Mesenchymal stem cell (in vitro differentiated cells and primary cell): ENCODE results near the gene DDAH2.

Experiments used
- DNase-seq: peaks from one replicate; pipeline ENCODE4 v3.0.0-alpha.2; 2013
- H2AFZ ChIP-seq: one replicate; pipeline ENCODE4 v1.6.1; 2013; ENCODE audit warnings: low read depth, mild to moderate bottlenecking, control low read depth, inconsistent platforms, low read length, moderate library complexity
- H2AK5ac ChIP-seq: 2 replicates; pipeline ENCODE4 v1.6.1; 2013; ENCODE audit warnings: low read length, moderate library complexity, mild to moderate bottlenecking, inconsistent platforms; ENCODE audit not compliant: severe bottlenecking
- H2BK120ac ChIP-seq: one replicate; pipeline ENCODE4 v1.6.1; 2013; ENCODE audit warnings: low read depth, mild to moderate bottlenecking, inconsistent platforms, low read length, moderate library complexity
- H2BK12ac ChIP-seq, 2 experiments: one replicate each; pipeline ENCODE4 v1.6.1; 2013; ENCODE audit warnings: inconsistent platforms in 2 of 2, low read length in 2 of 2, mild to moderate bottlenecking in 2 of 2, moderate library complexity in 2 of 2, control low read depth in 1 of 2
- H2BK15ac ChIP-seq: one replicate; pipeline ENCODE4 v1.6.1; 2013; ENCODE audit warnings: mild to moderate bottlenecking, low read depth, inconsistent platforms; ENCODE audit not compliant: poor library complexity, severe bottlenecking
- H2BK5ac ChIP-seq: 2 replicates; pipeline ENCODE4 v1.6.1; 2013; ENCODE audit warnings: low read depth, mild to moderate bottlenecking, low read length, control low read depth, inconsistent platforms; ENCODE audit not compliant: poor library complexity, severe bottlenecking
- H3K14ac ChIP-seq, 2 experiments: one replicate each; pipeline ENCODE4 v1.6.1; 2013; ENCODE audit warnings: inconsistent platforms in 2 of 2, low read length in 2 of 2, control low read depth in 1 of 2, mild to moderate bottlenecking in 1 of 2, moderate library complexity in 1 of 2
- H3K18ac ChIP-seq, 2 experiments: one replicate each; pipeline ENCODE4 v1.6.1; 2013; ENCODE audit warnings: inconsistent platforms in 2 of 2, low read length in 2 of 2, control low read depth in 1 of 2, low read depth in 1 of 2, mild to moderate bottlenecking in 1 of 2
- H3K23ac ChIP-seq, 2 experiments: one replicate each; pipeline ENCODE4 v1.6.1; 2013; ENCODE audit warnings: inconsistent platforms in 2 of 2, low read length in 2 of 2, mild to moderate bottlenecking in 2 of 2, moderate library complexity in 2 of 2, control low read depth in 1 of 2
- H3K27ac ChIP-seq: 2 replicates; pipeline ENCODE4 v1.5.1; 2013; ENCODE audit warnings: mild to moderate bottlenecking, moderate library complexity, low read length, control low read depth, inconsistent platforms; ENCODE audit not compliant: poor library complexity, severe bottlenecking
- H3K27me3 ChIP-seq, 2 experiments: 2 replicates each; pipeline versions ENCODE4 v1.6.1 to v1.7.0; 2013; ENCODE audit warnings: low read length in 2 of 2, mild to moderate bottlenecking in 2 of 2, moderate library complexity in 2 of 2, control low read depth in 1 of 2, inconsistent platforms in 1 of 2; ENCODE audit not compliant: control insufficient read depth in 1 of 2, insufficient read depth in 1 of 2
- H3K36me3 ChIP-seq, 2 experiments: 2 replicates each; pipeline versions ENCODE4 v1.6.1 to v1.7.0; 2013; ENCODE audit warnings: low read length in 2 of 2, control low read depth in 1 of 2, inconsistent platforms in 1 of 2, low read depth in 1 of 2, mild to moderate bottlenecking in 1 of 2; ENCODE audit not compliant: insufficient read depth in 2 of 2, control insufficient read depth in 1 of 2
- H3K4ac ChIP-seq, 2 experiments: one replicate each; pipeline ENCODE4 v1.6.1; 2013; ENCODE audit warnings: inconsistent platforms in 2 of 2, low read length in 2 of 2, mild to moderate bottlenecking in 2 of 2, moderate library complexity in 2 of 2, control low read depth in 1 of 2, low read depth in 1 of 2
- H3K4me1 ChIP-seq: 2 replicates; pipeline ENCODE4 v1.6.1; 2013; ENCODE audit warnings: low read depth, low read length, control low read depth; ENCODE audit not compliant: control insufficient read depth, insufficient read depth
- H3K4me2 ChIP-seq: 2 replicates; pipeline ENCODE4 v1.6.1; 2013; ENCODE audit warnings: low read length, mild to moderate bottlenecking, inconsistent platforms; ENCODE audit not compliant: poor library complexity, severe bottlenecking
- H3K4me3 ChIP-seq, 2 experiments: 2 replicates each; pipeline versions ENCODE4 v1.5.1 to v1.7.0; 2013; ENCODE audit warnings: low read length in 2 of 2, mild to moderate bottlenecking in 2 of 2, control low read depth in 1 of 2, low read depth in 1 of 2; ENCODE audit not compliant: insufficient read depth in 1 of 2
- H3K79me1 ChIP-seq: replicated peaks from 2 replicates; pipeline ENCODE4 v1.6.1; 2013; ENCODE audit warnings: mild to moderate bottlenecking, control low read depth, low read length, inconsistent platforms; ENCODE audit not compliant: poor library complexity, severe bottlenecking
- H3K9ac ChIP-seq: 2 replicates; pipeline ENCODE4 v1.7.0; 2013; ENCODE audit warnings: mild to moderate bottlenecking, low read length, moderate library complexity
- H3K9me3 ChIP-seq: 2 replicates; pipeline ENCODE4 v1.7.0; 2013; ENCODE audit warnings: mild to moderate bottlenecking, low read length; ENCODE audit not compliant: control insufficient read depth
- H4K8ac ChIP-seq: one replicate; pipeline ENCODE4 v1.6.1; 2013; ENCODE audit warnings: inconsistent platforms, mild to moderate bottlenecking, low read length, moderate library complexity
- H4K91ac ChIP-seq: one replicate; pipeline ENCODE4 v1.6.1; 2013; ENCODE audit warnings: mild to moderate bottlenecking, low read length, inconsistent platforms
- WGBS: methylation state at CpG from one replicate; pipeline ENCODE4 v1.1.7; 2013; ENCODE audit warnings: mixed read lengths; 5-methylcytosine and 5-hydroxymethylcytosine counted together

Gene DDAH2

DNA sequence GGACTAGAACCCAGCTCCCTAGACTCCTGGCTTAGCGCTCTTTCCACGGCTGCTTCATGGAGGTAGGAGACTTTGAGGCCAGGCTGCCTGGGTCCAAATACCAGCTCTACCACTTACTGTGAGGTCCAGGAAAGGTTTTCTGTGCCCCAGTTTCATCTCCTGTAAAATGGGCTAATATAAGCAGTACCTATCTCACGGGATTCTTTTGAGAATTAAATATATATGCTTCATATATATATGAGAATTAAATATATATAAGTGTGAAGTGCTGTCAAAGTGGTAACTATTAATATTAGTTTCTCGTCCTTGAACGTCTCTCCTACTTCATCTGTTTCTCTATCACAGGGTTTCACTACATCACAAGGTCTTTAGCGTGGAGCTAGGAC, 38.0 kb downstream of the DDAH2 start:
- H4K91ac ChIP-seq, result no peak overlapping the region
- H3K18ac ChIP-seq, result no peak overlapping the region
- peaks cover 85 to 93% of the 10 kb centered on the region in 2 experiments for H3K36me3 ChIP-seq
- no peaks in the 10 kb centered on the region for H3K9me3 ChIP-seq
- no peak overlapping the region for H3K4ac ChIP-seq
- no peak overlapping the region for H2BK12ac ChIP-seq
- H3K23ac ChIP-seq, result no peak overlapping the region
- no peak for DNase-seq
- H3K27me3 ChIP-seq, result no peaks in the 10 kb centered on the region
- peaks cover 9% of the 10 kb centered on the region for H3K79me1 ChIP-seq
- H2BK120ac ChIP-seq, result no peak overlapping the region
- H3K4me2 ChIP-seq, result no peak overlapping the region
- H4K8ac ChIP-seq, result no peak overlapping the region
- 96% methylated on average over 4 of the region's 6 CpGs for WGBS
- no peak overlapping the region for H2AFZ ChIP-seq
- no peak overlapping the region for H2BK5ac ChIP-seq
- no peak overlapping the region for H3K9ac ChIP-seq
- H3K27ac ChIP-seq, result no peak overlapping the region
- no peak overlapping the region for H3K14ac ChIP-seq
- H2BK15ac ChIP-seq, result no peak overlapping the region
- peaks cover 2% of the 10 kb centered on the region for H3K4me1 ChIP-seq
- H3K4me3 ChIP-seq, result no peak overlapping the region
- H2AK5ac ChIP-seq, result no peak overlapping the region

DNA sequence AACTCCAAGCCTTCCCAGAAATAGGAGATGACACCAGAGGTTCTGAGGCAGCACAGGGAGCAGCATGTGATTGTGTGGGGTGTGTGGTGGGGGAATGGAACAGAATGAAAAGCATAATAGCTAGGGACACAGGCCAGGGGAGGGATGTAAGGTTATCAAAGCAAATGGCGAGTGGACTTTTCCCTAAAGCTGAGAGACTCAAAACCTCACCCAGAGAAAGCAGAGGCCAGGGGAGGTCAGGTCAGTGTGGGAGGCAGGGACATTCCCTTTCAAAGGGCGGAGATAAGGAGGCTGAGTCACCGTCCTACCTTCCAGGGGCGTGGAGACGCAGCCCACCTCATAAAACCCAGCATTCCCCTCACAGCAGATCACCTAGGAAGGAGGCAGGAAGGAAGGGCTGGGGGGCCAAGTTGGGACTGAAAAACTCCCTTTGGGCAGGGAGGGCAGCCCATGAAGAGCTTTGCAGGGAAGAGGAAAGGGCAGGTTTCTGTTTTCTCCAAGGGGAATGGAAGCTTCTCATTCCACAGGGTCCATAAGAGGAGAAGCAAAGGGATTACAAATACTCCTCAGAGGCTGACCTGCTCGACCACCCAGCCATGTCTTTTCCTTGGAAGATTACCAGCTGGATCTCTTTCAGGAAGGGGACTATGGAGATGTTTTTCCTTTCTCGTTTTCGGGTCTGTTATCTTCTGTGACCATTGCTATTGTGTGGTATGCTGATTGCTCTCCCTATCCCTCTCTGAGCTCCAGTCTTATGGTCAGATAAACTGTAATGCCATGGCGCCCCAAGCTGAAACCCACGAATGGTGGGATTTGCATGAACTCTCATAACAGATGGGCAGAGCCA, 38.6 kb downstream of the DDAH2 start:
- Histone ChIP-seq H3K27ac (no peak overlapping the region), H3K4me1 (peaks cover 2% of the 10 kb centered on the region), H2AK5ac (no peak overlapping the region), H3K79me1 (peaks cover 9% of the 10 kb centered on the region), H3K23ac (no peak overlapping the region), H4K91ac (no peak overlapping the region), H2BK15ac (no peak overlapping the region), H3K4me3 (no peak overlapping the region), H2AFZ (no peak overlapping the region), H3K27me3 (no peaks in the 10 kb centered on the region), H3K4me2 (no peak overlapping the region), H3K9me3 (no peaks in the 10 kb centered on the region), H3K18ac (no peak overlapping the region), H2BK120ac (no peak overlapping the region), H3K36me3 (peaks cover 86 to 94% of the 10 kb centered on the region in 2 experiments), H2BK5ac (no peak overlapping the region), H3K9ac (no peak overlapping the region), H2BK12ac (no peak overlapping the region), H3K14ac (no peak overlapping the region), H4K8ac (no peak overlapping the region), H3K4ac (no peak overlapping the region)
- 86% methylated on average over 6 of the region's 10 CpGs for WGBS
- DNase-seq, result no peak

DNA sequence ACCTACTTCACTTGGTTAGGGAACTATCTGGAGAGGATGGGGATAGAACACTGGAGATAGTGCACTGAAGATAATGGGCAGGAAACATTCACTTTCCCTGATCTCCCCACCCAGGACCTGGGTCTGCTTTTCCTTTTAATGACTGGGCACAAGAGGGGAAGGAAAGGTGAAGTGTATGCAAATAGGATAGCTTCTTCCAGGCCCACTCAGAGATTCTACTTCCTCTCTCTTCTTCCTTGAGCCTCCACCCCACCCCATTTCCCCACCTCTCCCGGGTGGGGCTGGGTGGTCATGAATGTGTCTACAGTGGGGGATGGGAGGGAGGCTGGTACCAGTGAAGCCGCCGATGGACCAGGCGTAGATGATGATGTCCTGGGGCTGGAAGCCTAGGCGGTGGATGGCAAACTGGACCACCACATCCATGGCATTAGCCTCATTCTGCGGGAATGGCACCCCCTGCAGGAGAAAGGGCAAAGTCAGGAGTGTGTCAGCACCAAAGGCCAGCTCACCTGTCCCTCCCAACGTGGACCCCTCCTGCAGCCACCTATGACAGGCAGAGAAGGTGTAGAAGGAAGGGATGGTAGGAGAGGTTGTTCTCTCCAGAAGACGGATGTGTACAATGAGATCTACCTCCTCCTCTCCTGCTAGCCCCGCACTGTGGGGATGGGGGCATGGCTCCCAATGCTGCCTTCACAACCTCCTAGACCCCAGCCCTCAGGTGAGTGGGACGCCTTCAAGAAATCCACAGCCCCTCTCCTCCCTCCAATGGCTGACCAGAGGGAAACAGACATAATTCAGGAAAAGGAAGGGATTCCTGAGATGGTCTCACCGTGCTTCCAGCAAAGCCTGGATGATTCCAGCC, 39.6 kb downstream of the DDAH2 start:
- no peak overlapping the region for H3K14ac ChIP-seq
- no peak overlapping the region for H3K23ac ChIP-seq
- H3K4ac ChIP-seq, result no peak overlapping the region
- no peaks in the 10 kb centered on the region for H3K27me3 ChIP-seq
- H4K91ac ChIP-seq, result no peak overlapping the region
- peaks cover 9% of the 10 kb centered on the region for H3K79me1 ChIP-seq
- H4K8ac ChIP-seq, result no peak overlapping the region
- no peak overlapping the region for H2AK5ac ChIP-seq
- no peak overlapping the region for H3K9ac ChIP-seq
- H3K27ac ChIP-seq, result no peak overlapping the region
- H2BK15ac ChIP-seq, result no peak overlapping the region
- H2BK12ac ChIP-seq, result no peak overlapping the region
- H3K4me3 ChIP-seq, result no peak overlapping the region
- peaks cover 2% of the 10 kb centered on the region for H3K4me1 ChIP-seq
- no peak overlapping the region for H2BK120ac ChIP-seq
- H2AFZ ChIP-seq, result no peak overlapping the region
- H3K9me3 ChIP-seq, result no peaks in the 10 kb centered on the region
- WGBS, result 76% methylated on average over 5 of the region's 11 CpGs
- no peak overlapping the region for H2BK5ac ChIP-seq
- peaks cover 79 to 90% of the 10 kb centered on the region in 2 experiments for H3K36me3 ChIP-seq
- no peak overlapping the region for H3K4me2 ChIP-seq
- DNase-seq, result no peak
- no peak overlapping the region for H3K18ac ChIP-seq
